VCaP (cell line): ENCODE measurements around the gene SYCP3.
A peak's percentile ranks its signal among the peaks of the same experiment; 100 is the strongest.

Experiments
- H3K27ac ChIP-seq: fragments of 450-650 bp; 2 replicates; pipeline ENCODE4 v1.5.1; 2017
- TF ChIP-seq, protein P1 (sequence below): fragments of 450-650 bp; conservative IDR thresholded peaks from 2 replicates; pipeline ENCODE4 v1.5.1; 2017; ENCODE audit warnings: mild to moderate bottlenecking, moderate library complexity

The SYCP3 gene

DNA sequence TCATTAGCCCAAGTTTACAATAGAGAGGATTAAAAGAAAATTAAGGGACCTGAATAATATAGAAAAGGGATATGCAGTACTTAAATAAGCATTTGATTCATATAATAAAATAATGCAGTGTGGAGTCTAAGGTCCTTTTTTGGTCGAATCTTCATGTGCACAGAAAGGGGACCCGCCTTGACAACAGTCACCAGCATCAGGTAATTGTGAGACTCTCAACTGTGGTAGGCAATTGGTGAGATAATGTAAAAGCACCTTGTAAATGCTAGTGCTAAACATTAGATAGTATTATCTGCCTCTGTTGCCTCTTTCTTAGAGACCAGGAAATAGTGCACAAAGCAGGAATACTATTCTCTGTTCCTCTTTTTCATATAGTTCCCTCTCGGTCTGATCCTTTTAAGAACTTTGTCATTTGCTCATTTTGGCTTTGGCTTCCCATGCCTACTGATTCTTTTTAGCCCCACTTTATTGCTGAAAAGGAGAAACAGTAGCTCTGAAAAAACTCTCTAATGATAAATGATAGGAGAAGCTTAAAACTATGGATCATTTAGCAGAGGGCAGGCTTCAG, 24.3 kb downstream of the SYCP3 start:
- peak overlapping the region; percentile 90 for H3K27ac ChIP-seq
- TF ChIP-seq, protein P1, sequence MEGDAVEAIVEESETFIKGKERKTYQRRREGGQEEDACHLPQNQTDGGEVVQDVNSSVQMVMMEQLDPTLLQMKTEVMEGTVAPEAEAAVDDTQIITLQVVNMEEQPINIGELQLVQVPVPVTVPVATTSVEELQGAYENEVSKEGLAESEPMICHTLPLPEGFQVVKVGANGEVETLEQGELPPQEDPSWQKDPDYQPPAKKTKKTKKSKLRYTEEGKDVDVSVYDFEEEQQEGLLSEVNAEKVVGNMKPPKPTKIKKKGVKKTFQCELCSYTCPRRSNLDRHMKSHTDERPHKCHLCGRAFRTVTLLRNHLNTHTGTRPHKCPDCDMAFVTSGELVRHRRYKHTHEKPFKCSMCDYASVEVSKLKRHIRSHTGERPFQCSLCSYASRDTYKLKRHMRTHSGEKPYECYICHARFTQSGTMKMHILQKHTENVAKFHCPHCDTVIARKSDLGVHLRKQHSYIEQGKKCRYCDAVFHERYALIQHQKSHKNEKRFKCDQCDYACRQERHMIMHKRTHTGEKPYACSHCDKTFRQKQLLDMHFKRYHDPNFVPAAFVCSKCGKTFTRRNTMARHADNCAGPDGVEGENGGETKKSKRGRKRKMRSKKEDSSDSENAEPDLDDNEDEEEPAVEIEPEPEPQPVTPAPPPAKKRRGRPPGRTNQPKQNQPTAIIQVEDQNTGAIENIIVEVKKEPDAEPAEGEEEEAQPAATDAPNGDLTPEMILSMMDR = no peak

DNA sequence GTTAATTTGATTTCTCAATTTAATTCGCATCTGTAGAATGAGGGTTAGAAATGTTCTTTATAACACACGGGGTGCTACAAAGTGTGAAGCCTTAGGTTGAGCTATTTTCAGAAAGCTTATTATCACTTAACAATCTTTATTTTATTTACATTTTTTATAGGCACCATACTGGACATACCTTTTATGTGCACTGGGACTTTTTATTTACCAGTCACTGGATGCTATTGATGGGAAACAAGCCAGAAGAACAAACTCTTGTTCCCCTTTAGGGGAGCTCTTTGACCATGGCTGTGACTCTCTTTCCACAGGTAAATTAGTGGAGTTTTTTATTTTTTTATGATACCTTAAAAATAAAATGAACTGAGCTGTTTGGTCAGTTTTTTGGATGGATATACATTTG, 25.3 kb downstream of the SYCP3 start:
- H3K27ac ChIP-seq = peak overlapping the region; percentile 90
- TF ChIP-seq, protein P1 = no peak

DNA sequence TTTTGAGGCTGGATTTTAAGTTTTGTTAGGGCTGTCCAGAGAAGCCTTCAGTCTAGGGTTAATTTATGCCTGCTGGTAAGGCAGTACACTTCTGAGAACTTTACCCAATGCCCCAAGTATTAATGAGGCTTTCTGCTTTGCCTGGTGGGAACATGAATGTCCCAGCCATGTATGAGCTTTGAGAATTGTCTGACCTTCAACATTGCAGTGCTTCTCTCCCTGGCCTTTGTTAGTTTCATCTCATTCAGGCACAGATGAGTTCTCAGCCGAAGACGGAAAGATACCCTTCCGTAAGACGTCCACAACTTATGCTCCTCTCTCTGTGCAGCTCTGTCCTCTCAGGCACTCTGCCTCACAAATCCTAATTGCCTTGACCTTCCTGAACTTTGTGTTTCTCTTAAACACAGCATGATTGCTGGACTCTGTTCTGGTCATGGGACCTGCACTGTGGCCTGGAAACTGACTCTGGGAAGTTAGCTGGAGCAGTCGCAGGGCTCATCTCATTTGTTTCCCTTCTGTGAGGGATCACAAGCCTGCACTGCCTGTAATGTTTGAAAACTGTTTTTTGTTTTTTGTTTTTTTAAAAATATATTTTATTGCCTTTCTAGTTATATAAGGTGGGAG, 26.1 kb downstream of the SYCP3 start:
- TF ChIP-seq, protein P1 = no peak
- peak overlapping the region; percentile 90 for H3K27ac ChIP-seq

DNA sequence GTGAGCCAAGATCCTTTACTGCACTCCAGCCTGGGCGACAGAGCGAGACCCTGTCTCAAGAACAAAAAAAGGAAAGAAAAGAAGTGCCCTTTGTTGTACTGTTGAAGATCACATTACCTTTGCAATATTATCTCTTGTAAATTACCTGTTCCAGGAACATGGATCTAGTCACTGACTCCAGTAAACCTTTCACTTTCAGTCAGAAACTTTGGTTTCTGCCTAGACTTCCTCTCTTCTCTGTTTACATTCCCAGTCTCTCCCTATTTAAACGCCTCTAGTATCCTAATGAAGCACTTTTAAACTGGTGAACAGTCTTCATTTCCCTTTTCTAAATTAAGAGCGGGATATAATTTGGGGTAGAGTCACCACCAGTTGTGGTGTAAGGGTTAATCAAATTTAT, 29.0 kb downstream of the SYCP3 start:
- TF ChIP-seq, protein P1 = no peak
- peak overlapping the region; percentile 90 for H3K27ac ChIP-seq

DNA sequence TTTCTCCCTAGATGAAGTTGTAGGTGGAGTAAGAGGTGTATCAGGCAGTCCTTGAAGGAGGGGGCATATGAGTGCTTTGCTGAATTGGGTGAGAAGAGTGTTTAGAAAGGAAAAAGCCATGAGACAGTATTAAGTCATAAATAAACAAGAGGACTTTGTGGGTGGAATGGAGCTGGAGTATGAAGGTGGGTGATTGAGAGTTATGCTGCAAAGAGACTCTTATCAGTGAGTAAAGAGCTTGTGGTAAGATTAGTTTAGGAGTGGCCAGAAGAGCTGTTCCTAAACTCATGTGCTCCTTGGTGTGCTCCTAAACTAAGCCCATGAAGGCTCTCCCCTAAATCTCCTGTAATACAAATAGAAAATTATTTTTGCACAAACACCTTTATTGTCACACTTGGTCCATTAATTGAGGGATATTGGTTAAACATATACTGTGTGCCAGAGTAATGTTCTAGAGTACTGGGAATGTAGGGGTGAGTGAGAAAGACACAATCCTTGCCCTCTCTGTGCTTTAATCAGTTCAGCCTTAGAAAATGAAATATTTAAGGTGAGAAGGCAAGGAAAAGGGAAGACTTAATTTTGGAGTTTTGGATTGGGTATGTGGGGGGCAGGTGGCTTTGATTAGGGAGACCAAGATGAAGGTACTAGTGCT, 32.0 kb downstream of the SYCP3 start:
- TF ChIP-seq, protein P1 = no peak

DNA sequence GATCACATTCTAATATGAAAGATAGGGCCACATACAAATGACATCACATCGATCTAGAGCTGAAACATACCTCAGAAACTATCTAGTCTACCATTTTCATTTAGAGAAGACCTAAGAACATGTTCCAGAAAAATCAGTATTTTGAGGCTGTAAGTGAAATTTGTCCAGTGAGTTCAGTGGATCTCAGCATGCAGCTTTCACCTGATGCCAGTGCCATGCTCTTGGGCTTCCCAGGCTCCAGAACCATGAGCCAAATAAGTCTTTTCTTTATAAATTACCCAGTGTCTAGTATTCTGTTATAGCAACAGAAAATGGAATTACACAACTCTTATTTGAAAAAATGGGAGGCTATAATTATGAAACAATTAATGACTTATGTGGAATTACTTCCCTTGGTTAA, 32.9 kb downstream of the SYCP3 start:
- TF ChIP-seq, protein P1 = no peak
- no peak overlapping the region for H3K27ac ChIP-seq

More for the DNA sequence above, 32.0 kb downstream of the SYCP3 start:
- peak overlapping the region; percentile 90 for H3K27ac ChIP-seq

DNA sequence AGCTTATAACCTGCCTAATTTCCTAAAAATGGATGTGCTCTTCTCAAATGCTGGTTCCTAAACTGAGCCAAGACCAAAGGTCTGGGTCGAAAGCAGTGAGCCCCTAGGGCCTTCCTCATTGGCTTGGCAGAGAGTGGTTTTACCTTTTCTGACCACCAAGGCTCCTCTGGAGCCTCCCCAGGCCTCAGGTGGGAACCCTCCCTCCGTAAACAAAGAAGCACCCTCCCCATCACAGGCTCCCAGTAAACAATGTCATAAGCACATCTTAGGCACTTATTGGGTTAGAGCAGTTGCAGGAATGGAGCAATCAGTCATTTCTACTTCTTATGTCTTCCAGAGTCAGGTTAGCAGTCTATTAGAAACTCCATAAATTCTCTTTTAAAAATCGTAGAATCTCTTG, 35.8 kb downstream of the SYCP3 start:
- TF ChIP-seq, protein P1 = no peak
- H3K27ac ChIP-seq = peak overlapping the region; percentile 98; the same call in 1 of the 2 replicates
